22Rv1 (cell line): ENCODE measurements around the gene PIWIL1.

Source experiments
- CTCF ChIP-seq: fragments of 450-650 bp; IDR thresholded peaks from 2 replicates; pipeline ENCODE4 v1.5.1; 2017; ENCODE audit warnings: mild to moderate bottlenecking
- ZFX ChIP-seq: fragments of 450-650 bp; IDR thresholded peaks from 2 replicates; pipeline ENCODE4 v1.6.1; 2017; ENCODE audit warnings: antibody characterized with exemption, borderline replicate concordance

- no peak for TF ChIP-seq CTCF
- TF ChIP-seq ZFX, result no peak
Observed at GRCh38 chr12:130401703-130402102, 64.0 kb downstream of the PIWIL1 start.
